ENCODE measurements around the gene LETM1. TPM values are rescaled to one million over a fixed set of nuclear protein-coding genes. Genes with fewer than 3 reads are reported as not detected.

Gene LETM1
- total and polyA plus RNA-seq, 2 of the 8 experiments (the other 6 are each of a cell fraction or from before 2014, with no cell fraction given) = 19.8 to 50.1 TPM

GRCh38 chr4:1857931-1858330, 2.0 kb upstream of the LETM1 start:
- no peak overlapping the region for H2BK15ac ChIP-seq (ENCODE audit: low read length)
- no peak overlapping the region for H2BK5ac ChIP-seq (ENCODE audit: low read depth, low read length)
- H3K4ac ChIP-seq (replicated peaks; ENCODE audit: insufficient read length, low read depth, low read length) = no peak overlapping the region
- peaks cover 17% of the 10 kb centered on the region for H3K23me2 ChIP-seq (ENCODE audit: low read depth, low read length)
- no peak for DNase-seq (ENCODE audit: low read depth in 1 of 2, low spot score in 2 of 2)
- H3K56ac ChIP-seq (replicated peaks; ENCODE audit: insufficient read length, low read depth, low read length) = no peak overlapping the region
- H2BK120ac ChIP-seq (replicated peaks; ENCODE audit: low read depth, low read length) = no peak overlapping the region
- ChIA-PET POLR2A (ENCODE audit: partially characterized antibody) (interaction anchor here (2.2 kb wide), 1 partner anchor 13 kb away, joined by 6 read pairs; the partner anchor contains the start of gene NSD2), CTCF (ENCODE audit: partially characterized antibody) (interaction anchor here (0.7 to 3.8 kb wide), 5 partner anchors 18 to 149 kb away, joined by 3 to 18 read pairs (median 11); no protein-coding TSS in a partner anchor)
- peaks cover 45 to 68% (median 64%) of the 10 kb centered on the region in 4 experiments for H3K27me3 ChIP-seq (replicated peaks in 1 of 4; ENCODE audit: control insufficient read depth in 3 of 4, extremely low read depth in 1 of 4, insufficient read depth in 3 of 4, low read length in 3 of 4)
- no peak overlapping the region for H2AFZ ChIP-seq (ENCODE audit: low read length)
- no peak overlapping the region for H2AK5ac ChIP-seq (ENCODE audit: low read depth, low read length)
- peaks cover 0 to 14% (median 7%) of the 10 kb centered on the region in 4 experiments; a peak in 5 of 7 replicates for H3K4me1 ChIP-seq (replicated peaks in 1 of 4; ENCODE audit: control insufficient read depth in 3 of 4, insufficient read depth in 4 of 4, low read length in 3 of 4)
- no peak overlapping the region for H3K18ac ChIP-seq (ENCODE audit: extremely low read depth, low read length)
- no peak overlapping the region for H4K5ac ChIP-seq (ENCODE audit: insufficient read length, low read depth, low read length)
- 87% methylated on average over 5 of the region's 5 CpGs; no CpG with 5 or more reads in 1 of the 2 experiments for WGBS, 2 experiments (ENCODE audit: extremely low coverage in 1 of 2, insufficient coverage in 1 of 2, insufficient read length in 1 of 2, insufficient replicate concordance in 2 of 2, low coverage in 1 of 2, low lambda C conversion rate in 2 of 2, missing lambda C conversion rate in 1 of 2)
- no peak overlapping the region for H4K8ac ChIP-seq (ENCODE audit: extremely low read depth, insufficient read depth, low read length)
- H3K4me3 ChIP-seq (ENCODE audit: extremely low read depth in 1 of 4, insufficient read depth in 2 of 4, low read depth in 3 of 4, low read length in 4 of 4) = no peak overlapping the region
- H3K14ac ChIP-seq (ENCODE audit: insufficient read length) = no peak overlapping the region
- H2BK20ac ChIP-seq (ENCODE audit: low read length) = no peak overlapping the region
- H3K79me1 ChIP-seq (ENCODE audit: low read depth, low read length) = peaks cover 5% of the 10 kb centered on the region; the same call in 1 of the 2 replicates
- H2BK12ac ChIP-seq (ENCODE audit: low read depth, low read length) = no peak overlapping the region
- FAIRE-seq = no peak
- no peak overlapping the region for H4K91ac ChIP-seq (replicated peaks; ENCODE audit: insufficient read length, low read length)
- no peaks in the 10 kb centered on the region; a peak in 1 of 8 replicates for H3K36me3 ChIP-seq (ENCODE audit: control insufficient read depth in 2 of 4, insufficient read depth in 4 of 4, low read length in 3 of 4)
- no peak overlapping the region for H3K4me2 ChIP-seq (ENCODE audit: insufficient read depth in 1 of 2, low read depth in 2 of 2, low read length in 2 of 2)
- no peak overlapping the region for H3K9ac ChIP-seq (replicated peaks in 1 of 4; ENCODE audit: extremely low read depth in 1 of 4, low read depth in 3 of 4, low read length in 3 of 4)
- H3K23ac ChIP-seq (ENCODE audit: insufficient read length) = no peak overlapping the region
- H4K20me1 ChIP-seq (replicated peaks in 1 of 2; ENCODE audit: control insufficient read depth in 1 of 2, insufficient read depth in 2 of 2, low read length in 2 of 2) = peaks cover 15 to 26% of the 10 kb centered on the region in 2 experiments
- H3K9me3 ChIP-seq (ENCODE audit: insufficient read depth in 2 of 2, low read depth in 1 of 2, low read length in 1 of 2) = no peaks in the 10 kb centered on the region
- no peak overlapping the region for H3K27ac ChIP-seq (ENCODE audit: low read depth, low read length)
- peaks cover 0 to 13% of the 10 kb centered on the region in 2 experiments; a peak in 3 of 4 replicates for H3K79me2 ChIP-seq (ENCODE audit: control insufficient read depth in 1 of 2, insufficient read depth in 2 of 2, low read length in 2 of 2)
- no peak for TF ChIP-seq MAX (IDR thresholded peaks at IDR 0.05)
- TF ChIP-seq CTCF (IDR thresholded peaks at IDR 0.05; ENCODE audit: control extremely low read depth in 1 of 3, insufficient read depth in 1 of 3, low read depth in 1 of 3, low read length in 3 of 3) = no peak
- TF ChIP-seq, protein P1, sequence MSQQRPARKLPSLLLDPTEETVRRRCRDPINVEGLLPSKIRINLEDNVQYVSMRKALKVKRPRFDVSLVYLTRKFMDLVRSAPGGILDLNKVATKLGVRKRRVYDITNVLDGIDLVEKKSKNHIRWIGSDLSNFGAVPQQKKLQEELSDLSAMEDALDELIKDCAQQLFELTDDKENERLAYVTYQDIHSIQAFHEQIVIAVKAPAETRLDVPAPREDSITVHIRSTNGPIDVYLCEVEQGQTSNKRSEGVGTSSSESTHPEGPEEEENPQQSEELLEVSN (IDR thresholded peaks at IDR 0.05) = no peak
- TF ChIP-seq SP1 (IDR thresholded peaks at IDR 0.05; ENCODE audit: low read depth, low read length) = no peak
- no peak for TF ChIP-seq TEAD4 (IDR thresholded peaks at IDR 0.05; ENCODE audit: low read depth, low read length)
- no peak for TF ChIP-seq KDM4A (IDR thresholded peaks at IDR 0.05; ENCODE audit: low read depth, low read length, severe bottlenecking)
- TF ChIP-seq JUN (IDR thresholded peaks at IDR 0.05; ENCODE audit: low read depth, low read length) = no peak
- no peak for TF ChIP-seq CHD2 (IDR thresholded peaks at IDR 0.05; ENCODE audit: low read length)
- no peak for TF ChIP-seq FOSL1 (IDR thresholded peaks at IDR 0.05; ENCODE audit: insufficient read depth, low read depth, low read length)
- no peak for TF ChIP-seq MAFK (IDR thresholded peaks at IDR 0.05; ENCODE audit: low read depth, low read length)
- TF ChIP-seq ASH2L (IDR thresholded peaks at IDR 0.05; ENCODE audit: low read length) = no peak
